ENCODE data around the gene PRUNE2. TPM values are rescaled to one million over a fixed set of nuclear protein-coding genes. Genes with fewer than 3 reads are reported as not detected.

Gene PRUNE2
- total RNA-seq, 2 experiments from 2014 or later = 0.53 to 0.57 TPM

- Mint-ChIP-seq H3K4me3 (no peak overlapping the region), H3K4me1 (peaks cover 20% of the 10 kb centered on the region), H3K9me3 (ENCODE audit: low read depth) (peaks cover 12% of the 10 kb centered on the region), H3K36me3 (ENCODE audit: low read depth) (no peaks in the 10 kb centered on the region), H3K27ac (no peak overlapping the region), H3K27me3 (peaks cover 40% of the 10 kb centered on the region)
- DNase-seq = no peak
- intact Hi-C loops (cut with DNase I, micrococcal nuclease) = no loop called here
- CTCF ChIA-PET = no interaction called here
- ATAC-seq = no peak
- POLR2A ChIA-PET = interaction anchor here (0.5 kb wide), 1 partner anchor 29 kb away, joined by 7 read pairs; no protein-coding TSS in a partner anchor
Measured at GRCh38 chr9:76573905-76574760, 331.8 kb downstream of the PRUNE2 start.

- H3K27me3 Mint-ChIP-seq = peaks cover 43% of the 10 kb centered on the region
- POLR2A ChIA-PET = interaction anchor here (0.5 kb wide), 1 partner anchor 30 kb away, joined by 7 read pairs; no protein-coding TSS in a partner anchor
- H3K27ac Mint-ChIP-seq = no peak overlapping the region
- H3K4me1 Mint-ChIP-seq = peaks cover 20% of the 10 kb centered on the region
- H3K4me3 Mint-ChIP-seq = no peak overlapping the region
- H3K9me3 Mint-ChIP-seq (ENCODE audit: low read depth) = peaks cover 12% of the 10 kb centered on the region
- ATAC-seq = no peak
- CTCF ChIA-PET = interaction anchor here (0.7 kb wide), 1 partner anchor 92 kb away, joined by 3 read pairs; no protein-coding TSS in a partner anchor
- DNase-seq = no peak
- intact Hi-C loops (cut with DNase I, micrococcal nuclease) = no loop called here
- no peaks in the 10 kb centered on the region for H3K36me3 Mint-ChIP-seq (ENCODE audit: low read depth)
Measured at GRCh38 chr9:76573408-76573807, 332.5 kb downstream of the PRUNE2 start.

- DNase-seq (no peak), ATAC-seq (no peak)
- Mint-ChIP-seq H3K36me3 (ENCODE audit: low read depth) (no peaks in the 10 kb centered on the region), H3K27me3 (peaks cover 43% of the 10 kb centered on the region), H3K4me3 (no peak overlapping the region), H3K27ac (no peak overlapping the region), H3K4me1 (peaks cover 14% of the 10 kb centered on the region), H3K9me3 (ENCODE audit: low read depth) (peaks cover 12% of the 10 kb centered on the region)
- ChIA-PET CTCF (no interaction called here), POLR2A (no interaction called here)
- intact Hi-C loops (cut with DNase I, micrococcal nuclease) = no loop called here
Measured at GRCh38 chr9:76572151-76572550, 333.8 kb downstream of the PRUNE2 start.

GRCh38 chr9:76571743-76572146, 334.2 kb downstream of the PRUNE2 start:
- Mint-ChIP-seq H3K27me3 (peaks cover 43% of the 10 kb centered on the region), H3K27ac (no peak overlapping the region), H3K4me3 (peak overlapping the region; percentile 52), H3K4me1 (peaks cover 13% of the 10 kb centered on the region), H3K9me3 (ENCODE audit: low read depth) (peaks cover 12% of the 10 kb centered on the region), H3K36me3 (ENCODE audit: low read depth) (no peaks in the 10 kb centered on the region)
- ATAC-seq (no peak), DNase-seq (peak; percentile 28)
- CTCF ChIA-PET = no interaction called here
- intact Hi-C loops (cut with DNase I, micrococcal nuclease) = no loop called here
- POLR2A ChIA-PET = no interaction called here

GRCh38 chr9:76571288-76571687, 334.6 kb downstream of the PRUNE2 start:
- DNase-seq (no peak), ATAC-seq (peak; percentile 65)
- ChIA-PET POLR2A (no interaction called here), CTCF (no interaction called here)
- Mint-ChIP-seq H3K4me1 (peaks cover 9% of the 10 kb centered on the region), H3K27me3 (peaks cover 42% of the 10 kb centered on the region), H3K9me3 (ENCODE audit: low read depth) (peaks cover 12% of the 10 kb centered on the region), H3K27ac (no peak overlapping the region), H3K4me3 (peak overlapping the region; percentile 52), H3K36me3 (ENCODE audit: low read depth) (no peaks in the 10 kb centered on the region)
- intact Hi-C loops (cut with DNase I, micrococcal nuclease) = no loop called here

GRCh38 chr9:76570826-76571225, 335.1 kb downstream of the PRUNE2 start:
- DNase-seq (no peak), ATAC-seq (no peak)
- Mint-ChIP-seq H3K9me3 (ENCODE audit: low read depth) (peaks cover 12% of the 10 kb centered on the region), H3K36me3 (ENCODE audit: low read depth) (no peaks in the 10 kb centered on the region), H3K27me3 (peaks cover 43% of the 10 kb centered on the region), H3K4me3 (no peak overlapping the region), H3K27ac (no peak overlapping the region), H3K4me1 (peaks cover 6% of the 10 kb centered on the region)
- CTCF ChIA-PET = no interaction called here
- POLR2A ChIA-PET = no interaction called here
- intact Hi-C loops (cut with DNase I, micrococcal nuclease) = no loop called here

GRCh38 chr9:76567086-76567485, 338.8 kb downstream of the PRUNE2 start:
- CTCF ChIA-PET = interaction anchor here (0.8 kb wide), 1 partner anchor 8 kb away, joined by 3 read pairs; no protein-coding TSS in a partner anchor
- POLR2A ChIA-PET = no interaction called here

GRCh38 chr9:76564297-76564696, 341.6 kb downstream of the PRUNE2 start:
- H3K4me3 Mint-ChIP-seq = no peak overlapping the region
- ChIA-PET CTCF (no interaction called here), POLR2A (no interaction called here)
- peaks cover under 1% of the 10 kb centered on the region for H3K9me3 Mint-ChIP-seq (ENCODE audit: low read depth)
- H3K27ac Mint-ChIP-seq = no peak overlapping the region
- peaks cover 17% of the 10 kb centered on the region for H3K27me3 Mint-ChIP-seq
- intact Hi-C loops (cut with DNase I, micrococcal nuclease) = loop anchor here (5.0 kb wide), 4 partner anchors 93 to 127 kb away; partner anchors contain the start of gene GCNT1 (in 1 of the 2)
- no peaks in the 10 kb centered on the region for H3K36me3 Mint-ChIP-seq (ENCODE audit: low read depth)
- peaks cover 19% of the 10 kb centered on the region for H3K4me1 Mint-ChIP-seq
- ATAC-seq = no peak
- DNase-seq = no peak

More at GRCh38 chr9:76567086-76567485, 338.8 kb downstream of the PRUNE2 start:
- Mint-ChIP-seq H3K27me3 (peaks cover 29% of the 10 kb centered on the region), H3K4me1 (peaks cover 20% of the 10 kb centered on the region), H3K4me3 (no peak overlapping the region), H3K36me3 (ENCODE audit: low read depth) (no peaks in the 10 kb centered on the region), H3K9me3 (ENCODE audit: low read depth) (peaks cover 12% of the 10 kb centered on the region), H3K27ac (no peak overlapping the region)
- no peak for DNase-seq
- intact Hi-C loops (cut with DNase I, micrococcal nuclease) = no loop called here
- ATAC-seq = no peak

- Mint-ChIP-seq H3K4me3 (no peak overlapping the region), H3K27me3 (peaks cover 15% of the 10 kb centered on the region), H3K27ac (no peak overlapping the region), H3K9me3 (ENCODE audit: low read depth) (no peaks in the 10 kb centered on the region), H3K4me1 (peaks cover 19% of the 10 kb centered on the region), H3K36me3 (ENCODE audit: low read depth) (no peaks in the 10 kb centered on the region)
- POLR2A ChIA-PET = interaction anchor here (0.8 kb wide), 1 partner anchor 103 kb away, joined by 3 read pairs; the partner anchor contains the start of gene GCNT1
- CTCF ChIA-PET = interaction anchor here (0.6 to 1.1 kb wide), 4 partner anchors 13 to 145 kb away, joined by 3 to 6 read pairs (median 3); no protein-coding TSS in a partner anchor
- ATAC-seq = peak; percentile 91
- no peak for DNase-seq
- intact Hi-C loops (cut with DNase I, micrococcal nuclease) = loop anchor here (2.0 to 5.0 kb wide), 6 partner anchors 14 to 168 kb away; partner anchors contain the start of genes GCNT1 (in 1 of the 2) and RFK (in 1 of the 2)
Measured at GRCh38 chr9:76562511-76562911, 343.4 kb downstream of the PRUNE2 start.

GRCh38 chr9:76561900-76562299, 344.0 kb downstream of the PRUNE2 start:
- ChIA-PET CTCF (interaction anchor here (0.6 to 1.1 kb wide), 3 partner anchors 14 to 142 kb away, joined by 3 to 6 read pairs (median 3); no protein-coding TSS in a partner anchor), POLR2A (interaction anchor here (0.8 kb wide), 1 partner anchor 103 kb away, joined by 3 read pairs; the partner anchor contains the start of gene GCNT1)
- Mint-ChIP-seq H3K4me3 (no peak overlapping the region), H3K27me3 (peaks cover 15% of the 10 kb centered on the region), H3K27ac (no peak overlapping the region), H3K36me3 (ENCODE audit: low read depth) (no peaks in the 10 kb centered on the region), H3K4me1 (peaks cover 19% of the 10 kb centered on the region), H3K9me3 (ENCODE audit: low read depth) (no peaks in the 10 kb centered on the region)
- DNase-seq (no peak), ATAC-seq (no peak)
- intact Hi-C loops (cut with DNase I, micrococcal nuclease) = loop anchor here (2.0 to 5.0 kb wide), 6 partner anchors 15 to 167 kb away; partner anchors contain the start of genes GCNT1 (in 1 of the 2) and RFK (in 1 of the 2)

All from activated CD4-positive, alpha-beta T cell treated with anti-CD3 and anti-CD28 coated beads for 36 hours (primary cell).